Activated gamma-delta T cell treated with anti-CD3 and anti-CD28 coated beads, Interleukin-2, amount 50 U/mL, for 16 hours (primary cell): ENCODE results near the gene UBXN11.

Source experiments
- DNase-seq: peaks from one replicate; pipeline ENCODE4 v3.0.0-alpha.2; 2020; ENCODE audit warnings: low read depth

UBXN11 gene

GRCh38 chr1:26268290-26269197, 37.9 kb downstream of the UBXN11 start:
- no peak for DNase-seq

GRCh38 chr1:26265405-26265804, 41.0 kb downstream of the UBXN11 start:
- DNase-seq, result no peak

- no peak for DNase-seq
Measured at GRCh38 chr1:26263212-26263611, 43.2 kb downstream of the UBXN11 start.

- DNase-seq, result no peak
Measured at GRCh38 chr1:26259578-26259977, 46.9 kb downstream of the UBXN11 start.

- DNase-seq, result no peak
Measured at GRCh38 chr1:26259005-26259404, 47.4 kb downstream of the UBXN11 start.

GRCh38 chr1:26257222-26257621, 49.2 kb downstream of the UBXN11 start:
- DNase-seq, result no peak

- DNase-seq, result no peak
Measured at GRCh38 chr1:26254404-26254803, 52.0 kb downstream of the UBXN11 start.

GRCh38 chr1:26252718-26253117, 53.7 kb downstream of the UBXN11 start:
- DNase-seq, result no peak

GRCh38 chr1:26239936-26240335, 66.5 kb downstream of the UBXN11 start:
- no peak for DNase-seq

GRCh38 chr1:26237230-26237966, 69.0 kb downstream of the UBXN11 start:
- DNase-seq, result no peak

- no peak for DNase-seq
Measured at GRCh38 chr1:26234644-26235370, 71.6 kb downstream of the UBXN11 start.

- DNase-seq, result peak; percentile 97
Measured at GRCh38 chr1:26233903-26234643, 72.4 kb downstream of the UBXN11 start, which contains the start of gene CEP85. Gene CEP85, plus strand, starts transcription at chr1:26234200. Its CDS starts 5,584 bp downstream, at chr1:26239784.
